Measurements from ENCODE around the gene SEC11A. TPM values are rescaled to one million over a fixed set of nuclear protein-coding genes. Genes with fewer than 3 reads are reported as not detected.

Gene SEC11A
- total RNA-seq, 1 donor from 2014 or later, result 202 TPM

GRCh38 chr15:84727429-84727828 is 11.5 kb upstream of the SEC11A start:
- TF ChIP-seq CTCF (IDR thresholded peaks at IDR 0.05), result no peak

GRCh38 chr15:84725001-84725491 is 9.1 kb upstream of the SEC11A start:
- no peak for TF ChIP-seq CTCF (IDR thresholded peaks at IDR 0.05)
- no peaks in the 10 kb centered on the region for H3K36me3 Mint-ChIP-seq (ENCODE audit: unreplicated experiment)
- H3K27ac Mint-ChIP-seq (ENCODE audit: unreplicated experiment), result peak overlapping the region; percentile 59
- DNase-seq (ENCODE audit: extremely low spot score, unreplicated experiment), result no peak
- H3K27me3 Mint-ChIP-seq (ENCODE audit: unreplicated experiment), result no peaks in the 10 kb centered on the region
- no peak overlapping the region for H3K4me3 Mint-ChIP-seq (ENCODE audit: unreplicated experiment)
- H3K4me1 Mint-ChIP-seq (ENCODE audit: unreplicated experiment), result peaks cover 8% of the 10 kb centered on the region
- no peaks in the 10 kb centered on the region for H3K9me3 Mint-ChIP-seq (ENCODE audit: unreplicated experiment)

More at GRCh38 chr15:84727429-84727828, 11.5 kb upstream of the SEC11A start:
- Mint-ChIP-seq H3K9me3 (ENCODE audit: unreplicated experiment) (no peaks in the 10 kb centered on the region), H3K4me1 (ENCODE audit: unreplicated experiment) (peaks cover 8% of the 10 kb centered on the region), H3K4me3 (ENCODE audit: unreplicated experiment) (no peak overlapping the region), H3K27me3 (ENCODE audit: unreplicated experiment) (no peaks in the 10 kb centered on the region), H3K36me3 (ENCODE audit: unreplicated experiment) (no peaks in the 10 kb centered on the region), H3K27ac (ENCODE audit: unreplicated experiment) (no peak overlapping the region)
- DNase-seq (ENCODE audit: extremely low spot score, unreplicated experiment), result no peak

- peaks cover 8% of the 10 kb centered on the region for H3K4me1 Mint-ChIP-seq (ENCODE audit: unreplicated experiment)
These were observed 6.7 kb upstream of the SEC11A start for GRCh38 chr15:84722628-84723027.

GRCh38 chr15:84721371-84721770 is 5.4 kb upstream of the SEC11A start:
- Mint-ChIP-seq H3K4me3 (ENCODE audit: unreplicated experiment) (no peak overlapping the region), H3K4me1 (ENCODE audit: unreplicated experiment) (peaks cover 16% of the 10 kb centered on the region), H3K9me3 (ENCODE audit: unreplicated experiment) (no peaks in the 10 kb centered on the region), H3K36me3 (ENCODE audit: unreplicated experiment) (no peaks in the 10 kb centered on the region), H3K27ac (ENCODE audit: unreplicated experiment) (no peak overlapping the region), H3K27me3 (ENCODE audit: unreplicated experiment) (no peaks in the 10 kb centered on the region)
- TF ChIP-seq CTCF (IDR thresholded peaks at IDR 0.05), result no peak
- peak; percentile 30 for DNase-seq (ENCODE audit: extremely low spot score, unreplicated experiment)

More at GRCh38 chr15:84722628-84723027, 6.7 kb upstream of the SEC11A start:
- TF ChIP-seq CTCF (IDR thresholded peaks at IDR 0.05), result no peak
- DNase-seq (ENCODE audit: extremely low spot score, unreplicated experiment), result no peak
- no peaks in the 10 kb centered on the region for H3K27me3 Mint-ChIP-seq (ENCODE audit: unreplicated experiment)
- H3K9me3 Mint-ChIP-seq (ENCODE audit: unreplicated experiment), result no peaks in the 10 kb centered on the region
- H3K27ac Mint-ChIP-seq (ENCODE audit: unreplicated experiment), result no peak overlapping the region
- H3K36me3 Mint-ChIP-seq (ENCODE audit: unreplicated experiment), result no peaks in the 10 kb centered on the region
- no peak overlapping the region for H3K4me3 Mint-ChIP-seq (ENCODE audit: unreplicated experiment)

GRCh38 chr15:84715441-84716035 is 401 bp downstream of the SEC11A start:
- no peaks in the 10 kb centered on the region for H3K36me3 Mint-ChIP-seq (ENCODE audit: unreplicated experiment)
- no peak for DNase-seq (ENCODE audit: extremely low spot score, unreplicated experiment)

More at GRCh38 chr15:84715441-84716035, 401 bp downstream of the SEC11A start:
- Mint-ChIP-seq H3K9me3 (ENCODE audit: unreplicated experiment) (no peaks in the 10 kb centered on the region), H3K4me1 (ENCODE audit: unreplicated experiment) (peaks cover 28% of the 10 kb centered on the region), H3K27ac (ENCODE audit: unreplicated experiment) (peak overlapping the region; percentile 97), H3K4me3 (ENCODE audit: unreplicated experiment) (peak overlapping the region; percentile 94), H3K27me3 (ENCODE audit: unreplicated experiment) (no peaks in the 10 kb centered on the region)
- TF ChIP-seq CTCF (IDR thresholded peaks at IDR 0.05), result no peak

Measured in osteocyte (in vitro differentiated cells).